Activated naive CD4-positive, alpha-beta T cell treated with anti-CD3 and anti-CD28 coated beads for 36 hours (primary cell): ENCODE results near the gene OPRD1. TPM values are rescaled to one million over a fixed set of nuclear protein-coding genes. Genes with fewer than 3 reads are reported as not detected.
A peak's percentile ranks its signal among the peaks of the same experiment; 100 is the strongest.

Source experiments
- CTCF ChIA-PET: fragments of 350-600 bp; sonication (Branson Sonifier 250); formaldehyde crosslinking; loops from one replicate; lab custom pipeline; 2021; ENCODE audit warnings: antibody characterized with exemption; lab: Charles Lee
- DNase-seq: peaks from one replicate; pipeline ENCODE4 v3.0.0-alpha.2; 2020
- H3K27ac Mint-ChIP-seq: one replicate; pipeline ENCODE4 v1.8.0; 2021; ENCODE audit warnings: mild to moderate bottlenecking, mixed read lengths
- H3K27me3 Mint-ChIP-seq: one replicate; pipeline ENCODE4 v1.8.0; 2021; ENCODE audit warnings: low read depth, mixed read lengths
- H3K36me3 Mint-ChIP-seq: one replicate; pipeline ENCODE4 v1.8.0; 2021; ENCODE audit warnings: low read depth, mixed read lengths
- H3K4me1 Mint-ChIP-seq: one replicate; pipeline ENCODE4 v1.8.0; 2021; ENCODE audit warnings: low read depth, mixed read lengths
- H3K4me3 Mint-ChIP-seq: one replicate; pipeline ENCODE4 v1.8.0; 2021; ENCODE audit warnings: mild to moderate bottlenecking, moderate library complexity, mixed read lengths
- H3K9me3 Mint-ChIP-seq: one replicate; pipeline ENCODE4 v1.8.0; 2021; ENCODE audit warnings: mixed read lengths
- intact Hi-C: fragments of 100-400 bp; cut with micrococcal nuclease; formaldehyde crosslinking; loops from one replicate; pipeline ENCODE4 v1.15.1; 2023
- total RNA-seq, 2 experiments: library from RNA; stranded (reverse); gene quantifications; one replicate each; pipeline ENCODE4 v1.2.3, GENCODE V29; 2021

OPRD1 gene
- total RNA-seq, 2 experiments from 2014 or later: not detected

- Mint-ChIP-seq H3K4me1 (peaks cover 13% of the 10 kb centered on the region), H3K9me3 (no peaks in the 10 kb centered on the region), H3K36me3 (no peaks in the 10 kb centered on the region), H3K27me3 (no peaks in the 10 kb centered on the region), H3K27ac (no peak overlapping the region), H3K4me3 (no peak overlapping the region)
- intact Hi-C loops: loop anchor here (5.0 kb wide), 1 partner anchor 786 kb away; no protein-coding TSS in a partner anchor
- DNase-seq: no peak
- CTCF ChIA-PET: interaction anchor here (0.7 to 10.7 kb wide), 5 partner anchors 94 to 323 kb away, joined by 3 to 277 read pairs (median 21); no protein-coding TSS in a partner anchor
Measured at GRCh38 chr1:28878796-28879195, 66.8 kb downstream of the OPRD1 start.

GRCh38 chr1:28882009-28882628 lies 70.1 kb downstream of the OPRD1 start:
- Mint-ChIP-seq H3K4me1 (peaks cover 36% of the 10 kb centered on the region), H3K27ac (no peak overlapping the region), H3K9me3 (no peaks in the 10 kb centered on the region), H3K27me3 (no peaks in the 10 kb centered on the region), H3K4me3 (no peak overlapping the region), H3K36me3 (no peaks in the 10 kb centered on the region)
- CTCF ChIA-PET: interaction anchor here (0.5 to 10.7 kb wide), 28 partner anchors 12 to 348 kb away, joined by 3 to 277 read pairs (median 4); partner anchors contain the start of gene SRSF4
- DNase-seq: peak; percentile 92
- intact Hi-C loops: loop anchor here (1.0 kb wide), 4 partner anchors 151 to 321 kb away; no protein-coding TSS in a partner anchor

DNA sequence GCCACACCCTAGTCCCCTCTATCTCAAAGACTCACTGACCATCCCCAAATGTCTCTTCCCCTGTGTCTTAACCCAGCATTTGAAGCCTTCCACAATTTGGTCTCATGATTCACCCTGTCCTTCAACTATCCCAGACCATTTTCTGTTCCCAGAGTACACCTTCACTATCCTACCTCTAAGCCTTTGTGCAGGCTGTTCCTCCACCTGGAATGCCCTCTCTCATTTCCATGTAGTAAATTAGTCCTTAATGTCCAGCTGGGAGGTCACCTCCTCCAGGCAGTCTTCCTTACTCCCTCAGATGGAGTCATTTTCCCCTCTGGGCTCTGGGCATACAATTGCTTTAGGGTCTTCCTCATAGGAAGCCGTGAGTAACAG lies 71.3 kb downstream of the OPRD1 start:
- Mint-ChIP-seq H3K4me3 (no peak overlapping the region), H3K9me3 (no peaks in the 10 kb centered on the region), H3K27me3 (no peaks in the 10 kb centered on the region), H3K27ac (no peak overlapping the region), H3K4me1 (peaks cover 38% of the 10 kb centered on the region), H3K36me3 (peaks cover 2% of the 10 kb centered on the region)
- intact Hi-C loops: no loop called here
- CTCF ChIA-PET: interaction anchor here (0.7 to 10.7 kb wide), 4 partner anchors 93 to 318 kb away, joined by 4 to 277 read pairs (median 39); no protein-coding TSS in a partner anchor
- no peak for DNase-seq

GRCh38 chr1:28885472-28885877 lies 73.5 kb downstream of the OPRD1 start:
- intact Hi-C loops: loop anchor here (1.0 to 5.0 kb wide), 6 partner anchors 77 to 638 kb away; partner anchors contain the start of genes RNU11 and SRSF4
- H3K36me3 Mint-ChIP-seq: peaks cover 2% of the 10 kb centered on the region
- CTCF ChIA-PET: interaction anchor here (0.6 to 10.7 kb wide), 11 partner anchors 14 to 317 kb away, joined by 3 to 277 read pairs (median 3); partner anchors contain the start of genes EPB41 and SRSF4
- no peaks in the 10 kb centered on the region for H3K9me3 Mint-ChIP-seq
- H3K27ac Mint-ChIP-seq: peak overlapping the region; percentile 57
- no peak for DNase-seq
- H3K4me1 Mint-ChIP-seq: peaks cover 47% of the 10 kb centered on the region
- H3K4me3 Mint-ChIP-seq: no peak overlapping the region
- H3K27me3 Mint-ChIP-seq: no peaks in the 10 kb centered on the region

DNA sequence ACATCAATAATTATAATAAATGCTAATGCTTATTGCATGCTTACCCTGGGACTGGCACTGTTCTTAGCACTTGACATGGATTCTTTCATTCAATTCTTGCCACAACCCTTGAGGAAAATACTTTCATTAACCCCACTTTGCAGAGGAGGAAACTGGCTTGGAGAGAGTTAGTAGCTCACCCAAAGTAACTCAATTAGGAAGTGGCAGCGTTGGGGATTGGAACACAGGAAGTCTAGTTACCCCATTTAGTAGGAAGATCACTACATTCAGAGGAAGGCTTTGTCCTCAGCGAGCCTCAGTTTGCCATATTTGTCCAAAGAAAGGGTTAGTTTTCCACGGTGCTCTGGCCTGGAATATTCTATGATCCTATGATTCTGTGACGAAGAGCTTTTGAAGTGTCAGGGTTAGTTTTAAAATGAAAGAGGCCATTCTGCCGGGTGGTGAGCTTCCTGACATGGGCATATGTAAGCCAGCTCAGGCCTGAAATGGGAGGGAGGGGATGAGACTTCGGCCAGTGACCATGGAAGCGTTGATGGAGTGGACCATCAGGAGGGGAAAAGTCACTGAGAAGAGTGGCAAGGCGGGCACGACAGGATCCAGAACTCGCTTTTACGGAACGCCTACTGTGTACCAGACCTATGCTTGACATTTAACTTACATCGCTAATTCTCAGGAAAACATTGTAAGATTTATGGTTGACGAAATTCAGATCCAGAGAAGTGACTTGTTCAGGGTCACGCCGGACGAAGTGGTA lies 74.2 kb downstream of the OPRD1 start:
- Mint-ChIP-seq H3K9me3 (no peaks in the 10 kb centered on the region), H3K27me3 (no peaks in the 10 kb centered on the region), H3K27ac (peak overlapping the region; percentile 92), H3K4me1 (peaks cover 49% of the 10 kb centered on the region), H3K36me3 (peaks cover 2% of the 10 kb centered on the region), H3K4me3 (peak overlapping the region; percentile 81)
- intact Hi-C loops: loop anchor here (1.0 to 5.0 kb wide), 7 partner anchors 41 to 639 kb away; partner anchors contain the start of genes RNU11 and SRSF4
- peak; percentile 9 for DNase-seq
- CTCF ChIA-PET: interaction anchor here (0.7 kb wide), 1 partner anchor 316 kb away, joined by 3 read pairs; no protein-coding TSS in a partner anchor

DNA sequence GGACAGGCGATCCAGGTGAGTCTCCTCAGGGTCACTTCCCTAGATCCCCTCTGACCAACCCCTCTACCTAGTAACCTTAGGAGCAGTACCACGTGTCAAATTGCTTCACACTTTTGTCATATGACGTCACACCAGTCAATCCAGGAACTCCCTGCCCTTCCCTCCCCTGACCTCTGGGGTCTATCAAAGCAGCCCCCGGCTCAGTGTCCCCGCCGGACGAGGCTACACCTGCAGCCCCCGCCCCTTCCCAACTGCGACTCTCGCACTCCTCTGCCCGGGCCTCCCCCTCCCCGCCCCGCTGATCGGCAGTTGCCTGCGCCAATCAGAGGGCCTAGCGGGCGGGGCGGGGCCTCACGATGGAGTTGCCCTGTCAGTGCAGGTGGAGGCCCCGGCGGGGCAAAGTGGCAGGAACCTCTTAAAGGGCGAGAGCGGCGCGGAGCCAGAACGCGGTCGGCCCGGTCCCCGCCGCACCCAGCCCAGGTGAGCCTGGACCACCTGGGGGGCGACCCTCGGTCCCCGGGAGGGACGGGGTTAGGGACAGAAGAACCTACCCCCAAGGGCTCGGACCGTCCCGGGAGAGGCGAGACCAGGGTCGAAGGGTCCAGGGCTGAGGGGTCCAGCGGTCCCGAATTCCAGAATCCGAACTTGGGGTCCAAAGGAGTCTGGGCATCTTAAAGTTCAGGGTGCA lies 74.9 kb downstream of the OPRD1 start:
- DNase-seq: peak; percentile 92
- Mint-ChIP-seq H3K4me3 (peak overlapping the region; percentile 81), H3K9me3 (no peaks in the 10 kb centered on the region), H3K4me1 (peaks cover 48% of the 10 kb centered on the region), H3K27ac (peak overlapping the region; percentile 92), H3K36me3 (peaks cover 2% of the 10 kb centered on the region), H3K27me3 (no peaks in the 10 kb centered on the region)
- intact Hi-C loops: loop anchor here (1.0 to 5.0 kb wide), 3 partner anchors 27 to 640 kb away; partner anchors contain the start of gene EPB41
- CTCF ChIA-PET: interaction anchor here (1.1 to 1.2 kb wide), 2 partner anchors 10 to 147 kb away, joined by 3 to 7 read pairs; no protein-coding TSS in a partner anchor

GRCh38 chr1:28887419-28887834 lies 75.5 kb downstream of the OPRD1 start:
- Mint-ChIP-seq H3K27ac (no peak overlapping the region), H3K4me3 (peak overlapping the region; percentile 92), H3K36me3 (peaks cover 4% of the 10 kb centered on the region), H3K27me3 (no peaks in the 10 kb centered on the region), H3K9me3 (no peaks in the 10 kb centered on the region), H3K4me1 (peaks cover 42% of the 10 kb centered on the region)
- CTCF ChIA-PET: interaction anchor here (1.1 to 1.2 kb wide), 2 partner anchors 10 to 146 kb away, joined by 3 to 7 read pairs; no protein-coding TSS in a partner anchor
- intact Hi-C loops: loop anchor here (1.0 to 5.0 kb wide), 3 partner anchors 27 to 640 kb away; partner anchors contain the start of gene EPB41
- DNase-seq: peak; percentile 49

DNA sequence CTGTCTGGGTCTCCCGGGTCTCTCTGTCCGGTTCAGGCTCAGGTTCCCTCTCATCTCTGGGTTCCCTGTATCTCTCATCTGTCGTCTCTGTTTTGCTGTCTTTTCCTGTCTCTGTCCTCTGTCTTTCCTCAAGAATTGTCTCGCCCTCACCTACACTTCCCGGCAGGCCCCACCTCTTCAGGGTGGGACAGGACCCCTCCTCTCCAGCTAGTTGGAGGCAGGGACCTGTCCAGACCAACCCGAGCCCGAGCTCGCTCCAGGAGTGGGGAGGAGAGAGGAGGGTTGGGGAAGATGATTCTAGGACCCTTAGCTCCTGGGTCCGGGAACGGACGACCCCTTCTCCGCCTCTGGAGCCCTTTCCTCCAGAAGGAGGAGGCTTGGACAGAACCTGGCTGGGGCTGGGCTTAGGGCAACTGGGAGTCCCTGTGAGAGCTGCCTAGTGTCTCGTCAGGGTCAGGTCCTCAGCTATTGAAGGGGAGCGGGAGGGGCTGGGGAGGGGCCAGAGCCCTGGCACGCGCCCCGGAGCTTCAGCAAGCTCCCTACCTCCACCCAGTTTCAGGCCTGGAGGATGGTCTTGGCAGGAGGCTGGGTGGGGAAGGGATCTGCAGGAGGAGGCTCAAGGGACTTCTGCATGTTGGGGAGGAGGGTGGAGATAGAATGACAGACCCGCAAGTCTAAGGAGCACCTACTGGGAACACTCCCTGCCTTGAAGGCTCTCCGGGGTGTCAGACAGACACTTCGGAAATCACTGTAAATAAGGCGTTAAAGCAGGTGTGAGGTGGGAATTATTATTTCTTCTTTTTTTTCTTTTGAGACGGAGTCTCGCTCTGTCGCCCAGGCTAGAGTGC lies 76.1 kb downstream of the OPRD1 start:
- H3K36me3 Mint-ChIP-seq: peaks cover 4% of the 10 kb centered on the region
- H3K4me1 Mint-ChIP-seq: peaks cover 42% of the 10 kb centered on the region
- CTCF ChIA-PET: interaction anchor here (1.1 to 1.2 kb wide), 2 partner anchors 11 to 146 kb away, joined by 3 to 7 read pairs; no protein-coding TSS in a partner anchor
- H3K4me3 Mint-ChIP-seq: peak overlapping the region; percentile 92
- no peaks in the 10 kb centered on the region for H3K9me3 Mint-ChIP-seq
- H3K27ac Mint-ChIP-seq: peak overlapping the region; percentile 64
- no peak for DNase-seq
- no peaks in the 10 kb centered on the region for H3K27me3 Mint-ChIP-seq
- intact Hi-C loops: loop anchor here (1.0 to 5.0 kb wide), 3 partner anchors 26 to 641 kb away; partner anchors contain the start of gene EPB41

- intact Hi-C loops: loop anchor here (5.0 kb wide), 1 partner anchor 642 kb away; no protein-coding TSS in a partner anchor
- DNase-seq: no peak
- Mint-ChIP-seq H3K27ac (no peak overlapping the region), H3K9me3 (no peaks in the 10 kb centered on the region), H3K4me1 (peaks cover 46% of the 10 kb centered on the region), H3K4me3 (no peak overlapping the region), H3K27me3 (no peaks in the 10 kb centered on the region), H3K36me3 (peaks cover 7% of the 10 kb centered on the region)
- CTCF ChIA-PET: interaction anchor here (0.6 to 1.2 kb wide), 3 partner anchors 11 to 729 kb away, joined by 3 to 5 read pairs (median 4); no protein-coding TSS in a partner anchor
Measured at GRCh38 chr1:28888915-28889314, 76.9 kb downstream of the OPRD1 start.

GRCh38 chr1:28889357-28889756 lies 77.4 kb downstream of the OPRD1 start:
- DNase-seq: no peak
- Mint-ChIP-seq H3K9me3 (no peaks in the 10 kb centered on the region), H3K27ac (no peak overlapping the region), H3K4me3 (no peak overlapping the region), H3K36me3 (peaks cover 7% of the 10 kb centered on the region), H3K4me1 (peaks cover 43% of the 10 kb centered on the region), H3K27me3 (no peaks in the 10 kb centered on the region)
- intact Hi-C loops: loop anchor here (5.0 kb wide), 1 partner anchor 642 kb away; no protein-coding TSS in a partner anchor
- CTCF ChIA-PET: interaction anchor here (0.7 to 2.4 kb wide), 4 partner anchors 11 to 144 kb away, joined by 3 to 5 read pairs (median 4); no protein-coding TSS in a partner anchor
